Measurements from ENCODE around the gene TBC1D2.

DNA sequence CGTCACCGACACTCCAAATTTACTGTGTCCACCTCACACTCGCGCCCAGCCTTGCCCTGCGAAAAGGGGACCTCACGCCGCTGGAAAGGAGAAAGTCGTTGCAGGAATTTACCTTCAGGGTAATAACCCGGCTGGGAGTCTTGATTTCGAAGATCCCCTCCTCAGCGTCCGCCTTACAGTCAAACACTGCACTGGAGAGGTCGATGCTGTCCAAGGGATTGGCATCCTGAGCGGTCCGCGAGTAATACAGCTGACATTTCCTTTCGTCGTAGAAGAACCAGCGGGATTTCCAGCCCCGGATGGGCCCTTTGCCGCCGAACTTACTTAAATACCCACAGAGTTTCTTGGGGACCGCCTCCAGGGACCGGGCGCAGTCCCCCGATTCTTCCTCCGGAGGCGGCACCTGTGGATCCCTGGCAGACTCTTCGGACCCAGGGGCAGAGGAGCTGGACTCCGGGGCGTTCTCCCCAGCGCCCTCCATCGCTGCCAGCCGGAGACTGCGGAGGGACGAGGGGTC lies 330 bp downstream of the TBC1D2 start:
- TF ChIP-seq GATA3 (IDR thresholded peaks at IDR 0.05; ENCODE audit: low read depth, low read length) (no peak), GATA2 (IDR thresholded peaks at IDR 0.05; ENCODE audit: low read depth, low read length) (no peak)
